ENCODE measurements around the gene TNRC6B. TPM values are rescaled to one million over a fixed set of nuclear protein-coding genes. Genes with fewer than 3 reads are reported as not detected.

Gene TNRC6B
- polyA plus RNA-seq, 1 donor from 2014 or later: 7.6 TPM

- no peak for TF ChIP-seq RAD21 (conservative IDR thresholded peaks at IDR 0.05)
- TF ChIP-seq EP300 (conservative IDR thresholded peaks at IDR 0.05; ENCODE audit: poor library complexity, severe bottlenecking): no peak
- no peak for TF ChIP-seq TAF1 (IDR thresholded peaks at IDR 0.05; ENCODE audit: low read depth)
- no peak for TF ChIP-seq EZH2 (IDR thresholded peaks at IDR 0.05; ENCODE audit: borderline replicate concordance, insufficient read depth, low read length, poor library complexity, severe bottlenecking)
- TF ChIP-seq CTCF (IDR thresholded peaks at IDR 0.05; ENCODE audit: poor library complexity, severe bottlenecking): no peak
- no peak for TF ChIP-seq REST (IDR thresholded peaks at IDR 0.05; ENCODE audit: borderline replicate concordance)
- TF ChIP-seq MXI1 (conservative IDR thresholded peaks at IDR 0.05; ENCODE audit: poor library complexity, severe bottlenecking): no peak
- no peak for TF ChIP-seq SMC3 (conservative IDR thresholded peaks at IDR 0.05; ENCODE audit: poor library complexity)
- no peak for TF ChIP-seq POLR2AphosphoS5 (IDR thresholded peaks at IDR 0.05)
- H3K27ac ChIP-seq (ENCODE audit: low read length): no peak overlapping the region
- no peak overlapping the region for H3K4me2 ChIP-seq (ENCODE audit: low read length)
- H3F3A ChIP-seq (ENCODE audit: insufficient read depth, low read length, poor library complexity, severe bottlenecking): no peaks in the 10 kb centered on the region
- H3K36me3 ChIP-seq (ENCODE audit: insufficient read depth, low read length): peaks cover 14% of the 10 kb centered on the region
- no peak overlapping the region for H2AFZ ChIP-seq (ENCODE audit: low read depth, low read length)
- H3K4me3 ChIP-seq (ENCODE audit: low read length): no peak overlapping the region
- no peaks in the 10 kb centered on the region for H3K27me3 ChIP-seq (ENCODE audit: insufficient read depth, low read depth, low read length)
- H4K20me1 ChIP-seq (ENCODE audit: insufficient read depth): no peaks in the 10 kb centered on the region
- no peaks in the 10 kb centered on the region for H3K9me3 ChIP-seq (ENCODE audit: low read length)
- H3K9ac ChIP-seq (ENCODE audit: low read length): no peak overlapping the region
- no peaks in the 10 kb centered on the region for H3K79me2 ChIP-seq (replicated peaks; ENCODE audit: insufficient read depth, low read length)
- no peaks in the 10 kb centered on the region for H3K9me2 ChIP-seq (ENCODE audit: insufficient read depth, low read length)
Observed at GRCh38 chr22:40279017-40279416, 101.3 kb downstream of the TNRC6B start.

GRCh38 chr22:40281717-40282116 lies 104.0 kb downstream of the TNRC6B start:
- peaks cover 14% of the 10 kb centered on the region for H3K36me3 ChIP-seq (ENCODE audit: insufficient read depth, low read length)

More at GRCh38 chr22:40281717-40282116, 104.0 kb downstream of the TNRC6B start:
- H3K9me3 ChIP-seq (ENCODE audit: low read length): no peaks in the 10 kb centered on the region
- H3F3A ChIP-seq (ENCODE audit: insufficient read depth, low read length, poor library complexity, severe bottlenecking): no peaks in the 10 kb centered on the region
- no peak overlapping the region for H3K4me2 ChIP-seq (ENCODE audit: low read length)
- no peak overlapping the region for H3K9ac ChIP-seq (ENCODE audit: low read length)
- no peak overlapping the region for H3K27ac ChIP-seq (ENCODE audit: low read length)
- H3K79me2 ChIP-seq (replicated peaks; ENCODE audit: insufficient read depth, low read length): peaks cover 3% of the 10 kb centered on the region
- H4K20me1 ChIP-seq (ENCODE audit: insufficient read depth): no peaks in the 10 kb centered on the region
- no peak overlapping the region for H2AFZ ChIP-seq (ENCODE audit: low read depth, low read length)
- no peaks in the 10 kb centered on the region for H3K27me3 ChIP-seq (ENCODE audit: insufficient read depth, low read depth, low read length)
- H3K4me3 ChIP-seq (ENCODE audit: low read length): no peak overlapping the region
- TF ChIP-seq EP300 (conservative IDR thresholded peaks at IDR 0.05; ENCODE audit: poor library complexity, severe bottlenecking) (no peak), SMC3 (conservative IDR thresholded peaks at IDR 0.05; ENCODE audit: poor library complexity) (no peak), EZH2 (IDR thresholded peaks at IDR 0.05; ENCODE audit: borderline replicate concordance, insufficient read depth, low read length, poor library complexity, severe bottlenecking) (no peak), REST (IDR thresholded peaks at IDR 0.05; ENCODE audit: borderline replicate concordance) (no peak), RAD21 (conservative IDR thresholded peaks at IDR 0.05) (no peak), POLR2AphosphoS5 (IDR thresholded peaks at IDR 0.05) (no peak), MXI1 (conservative IDR thresholded peaks at IDR 0.05; ENCODE audit: poor library complexity, severe bottlenecking) (no peak), TAF1 (IDR thresholded peaks at IDR 0.05; ENCODE audit: low read depth) (no peak), CTCF (IDR thresholded peaks at IDR 0.05; ENCODE audit: poor library complexity, severe bottlenecking) (no peak)
- no peaks in the 10 kb centered on the region for H3K9me2 ChIP-seq (ENCODE audit: insufficient read depth, low read length)

Measured in neural cell (in vitro differentiated cells).